MM.1S (cell line): ENCODE results near the gene FPR3.

Experiments used
- DNase-seq: peaks from one replicate; pipeline ENCODE4 v3.0.0-alpha.2; 2015
- H2AFZ ChIP-seq: fragments of 300-600 bp; sonication (generic); 2 replicates; pipeline ENCODE4 v1.6.0; 2016; ENCODE audit warnings: antibody characterized with exemption, low read length
- H3F3A ChIP-seq: fragments of 300-600 bp; sonication (generic); 2 replicates; pipeline ENCODE4 v1.6.1; 2016; ENCODE audit warnings: mild to moderate bottlenecking, antibody characterized with exemption, low read length, moderate library complexity, mixed read lengths; ENCODE audit not compliant: insufficient read depth
- H3K27ac ChIP-seq: fragments of 300-600 bp; sonication (generic); 2 replicates; pipeline ENCODE4 v1.5.1; 2016; ENCODE audit warnings: mild to moderate bottlenecking, low read length
- H3K27me3 ChIP-seq: fragments of 300-600 bp; sonication (generic); replicated peaks from 2 replicates; pipeline ENCODE4 v1.6.0; 2016; ENCODE audit warnings: low read length; ENCODE audit not compliant: insufficient read depth
- H3K36me3 ChIP-seq: fragments of 300-600 bp; sonication (generic); replicated peaks from 2 replicates; pipeline ENCODE4 v1.6.1; 2016; ENCODE audit warnings: mild to moderate bottlenecking, low read length, mixed read lengths; ENCODE audit not compliant: insufficient read depth
- H3K4me1 ChIP-seq: fragments of 300-600 bp; sonication (generic); 2 replicates; pipeline ENCODE4 v1.6.1; 2016; ENCODE audit warnings: low read length, mixed read lengths
- H3K4me2 ChIP-seq: fragments of 300-600 bp; sonication (generic); 2 replicates; pipeline ENCODE4 v1.6.0; 2016; ENCODE audit warnings: low read depth, low read length
- H3K4me3 ChIP-seq: fragments of 300-600 bp; sonication (generic); 2 replicates; pipeline ENCODE4 v1.5.1; 2016; ENCODE audit warnings: low read length, mixed read lengths
- H3K79me2 ChIP-seq: fragments of 300-600 bp; sonication (generic); 2 replicates; pipeline ENCODE4 v1.6.1; 2016; ENCODE audit warnings: mixed run types, low read length, mixed read lengths
- H3K9ac ChIP-seq: fragments of 300-600 bp; sonication (generic); 2 replicates; pipeline ENCODE4 v1.6.1; 2016; ENCODE audit warnings: low read length, mixed read lengths
- H3K9me2 ChIP-seq: fragments of 300-600 bp; sonication (generic); replicated peaks from 2 replicates; pipeline ENCODE4 v1.6.1; 2016; ENCODE audit warnings: mild to moderate bottlenecking, low read length, mixed read lengths; ENCODE audit not compliant: insufficient read depth
- H3K9me3 ChIP-seq: fragments of 300-600 bp; sonication (generic); replicated peaks from 2 replicates; pipeline ENCODE4 v1.6.1; 2016; ENCODE audit warnings: mild to moderate bottlenecking, low read length, mixed read lengths; ENCODE audit not compliant: insufficient read depth
- H4K20me1 ChIP-seq: fragments of 300-600 bp; sonication (generic); 2 replicates; pipeline ENCODE4 v1.6.1; 2016; ENCODE audit warnings: mild to moderate bottlenecking, low read length, moderate library complexity, mixed read lengths; ENCODE audit not compliant: insufficient read depth
- EZH2 ChIP-seq: fragments of 300-600 bp; sonication (generic); optimal IDR thresholded peaks from 2 replicates; pipeline ENCODE3; 2017; ENCODE audit warnings: low read depth, mild to moderate bottlenecking, antibody characterized with exemption, low read length, mixed read lengths
- EZH2phosphoT487 ChIP-seq: fragments of 300-600 bp; sonication (generic); IDR thresholded peaks from 2 replicates; pipeline ENCODE4 v1.6.1; 2018; ENCODE audit warnings: antibody characterized with exemption, low read length
- TF ChIP-seq, protein P1 (sequence below): fragments of 300-600 bp; sonication (generic); IDR thresholded peaks from 2 replicates; pipeline ENCODE4 v1.5.1; 2016; ENCODE audit warnings: antibody characterized with exemption, low read length, mixed read lengths

The FPR3 gene

DNA sequence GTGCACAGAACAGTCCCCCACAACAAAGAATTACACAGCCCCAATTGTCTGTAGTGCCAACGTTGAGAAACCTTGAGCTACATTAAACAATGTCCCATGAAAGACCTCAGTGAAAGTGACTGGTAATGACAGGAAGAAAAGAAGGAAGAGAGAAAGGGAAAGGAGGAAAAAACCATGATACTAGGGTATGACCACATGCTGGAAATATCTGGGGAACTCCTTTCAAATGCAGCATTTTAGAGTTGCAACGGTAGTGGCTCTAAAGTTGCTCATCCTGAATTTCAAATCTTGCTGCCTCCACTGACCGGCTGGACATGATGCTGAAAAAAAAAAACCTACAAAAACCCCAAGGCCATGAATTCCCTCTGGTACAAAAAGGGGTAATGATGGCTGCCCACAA lies 26.5 kb downstream of the FPR3 start:
- Histone ChIP-seq H3K9ac (no peak overlapping the region), H3K36me3 (no peaks in the 10 kb centered on the region), H3K27me3 (no peaks in the 10 kb centered on the region), H3K4me2 (no peak overlapping the region), H3K9me2 (no peaks in the 10 kb centered on the region), H3K4me1 (no peaks in the 10 kb centered on the region), H2AFZ (no peak overlapping the region), H3K4me3 (no peak overlapping the region), H4K20me1 (no peaks in the 10 kb centered on the region), H3F3A (no peaks in the 10 kb centered on the region), H3K79me2 (no peaks in the 10 kb centered on the region), H3K9me3 (no peaks in the 10 kb centered on the region; the same call in 1 of the 2 replicates), H3K27ac (no peak overlapping the region)
- no peak for DNase-seq
- TF ChIP-seq EZH2 = no peak

DNA sequence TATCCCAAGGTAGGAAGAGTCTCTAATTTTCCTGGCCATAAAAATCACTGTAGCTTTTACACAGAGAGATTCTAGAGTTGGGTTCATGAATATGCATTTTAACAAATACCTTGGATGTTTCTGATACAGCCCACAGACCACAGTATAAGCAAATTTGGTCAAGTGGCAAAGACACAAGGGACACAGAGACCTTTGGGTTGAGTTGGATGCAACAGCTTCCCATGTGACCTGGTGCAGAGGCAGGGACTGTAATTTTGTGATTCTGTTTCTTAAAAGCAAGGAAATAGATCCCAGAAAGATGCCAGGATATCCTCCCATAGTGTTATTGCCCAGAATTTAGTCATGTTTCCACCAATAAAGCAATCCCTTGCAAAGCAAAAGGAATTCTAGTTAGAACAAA lies 27.0 kb downstream of the FPR3 start:
- no peak for DNase-seq
- Histone ChIP-seq H3K27ac (no peak overlapping the region), H3K9me3 (no peaks in the 10 kb centered on the region; the same call in 1 of the 2 replicates), H3K4me2 (no peak overlapping the region), H4K20me1 (no peaks in the 10 kb centered on the region), H3K36me3 (no peaks in the 10 kb centered on the region), H3K4me1 (no peaks in the 10 kb centered on the region), H3K79me2 (no peaks in the 10 kb centered on the region), H3F3A (no peaks in the 10 kb centered on the region), H3K27me3 (no peaks in the 10 kb centered on the region), H3K9me2 (no peaks in the 10 kb centered on the region), H2AFZ (no peak overlapping the region), H3K4me3 (no peak overlapping the region), H3K9ac (no peak overlapping the region)
- TF ChIP-seq, protein P1, sequence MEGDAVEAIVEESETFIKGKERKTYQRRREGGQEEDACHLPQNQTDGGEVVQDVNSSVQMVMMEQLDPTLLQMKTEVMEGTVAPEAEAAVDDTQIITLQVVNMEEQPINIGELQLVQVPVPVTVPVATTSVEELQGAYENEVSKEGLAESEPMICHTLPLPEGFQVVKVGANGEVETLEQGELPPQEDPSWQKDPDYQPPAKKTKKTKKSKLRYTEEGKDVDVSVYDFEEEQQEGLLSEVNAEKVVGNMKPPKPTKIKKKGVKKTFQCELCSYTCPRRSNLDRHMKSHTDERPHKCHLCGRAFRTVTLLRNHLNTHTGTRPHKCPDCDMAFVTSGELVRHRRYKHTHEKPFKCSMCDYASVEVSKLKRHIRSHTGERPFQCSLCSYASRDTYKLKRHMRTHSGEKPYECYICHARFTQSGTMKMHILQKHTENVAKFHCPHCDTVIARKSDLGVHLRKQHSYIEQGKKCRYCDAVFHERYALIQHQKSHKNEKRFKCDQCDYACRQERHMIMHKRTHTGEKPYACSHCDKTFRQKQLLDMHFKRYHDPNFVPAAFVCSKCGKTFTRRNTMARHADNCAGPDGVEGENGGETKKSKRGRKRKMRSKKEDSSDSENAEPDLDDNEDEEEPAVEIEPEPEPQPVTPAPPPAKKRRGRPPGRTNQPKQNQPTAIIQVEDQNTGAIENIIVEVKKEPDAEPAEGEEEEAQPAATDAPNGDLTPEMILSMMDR = no peak
- TF ChIP-seq EZH2 = no peak
- no peak for TF ChIP-seq EZH2phosphoT487

DNA sequence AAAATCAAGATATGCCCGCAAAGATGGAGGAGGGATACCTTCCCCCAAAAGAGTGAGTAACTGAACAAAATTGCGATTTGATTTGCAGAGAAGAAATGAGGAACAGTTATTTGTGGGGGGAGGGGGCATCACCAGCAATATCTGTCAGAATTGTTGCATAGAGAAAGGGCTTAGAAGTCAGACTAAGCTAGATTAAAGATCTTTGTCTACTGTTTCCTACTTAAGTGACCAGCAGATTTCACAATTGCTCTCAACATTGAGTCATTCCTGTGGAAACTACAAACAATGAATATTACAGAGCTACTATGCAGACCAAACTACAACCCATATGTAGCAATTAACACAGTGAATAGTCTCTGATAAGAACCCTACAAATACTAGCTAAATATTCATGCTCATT lies 27.4 kb downstream of the FPR3 start:
- H3K9me3 ChIP-seq = no peaks in the 10 kb centered on the region; the same call in 1 of the 2 replicates

DNA sequence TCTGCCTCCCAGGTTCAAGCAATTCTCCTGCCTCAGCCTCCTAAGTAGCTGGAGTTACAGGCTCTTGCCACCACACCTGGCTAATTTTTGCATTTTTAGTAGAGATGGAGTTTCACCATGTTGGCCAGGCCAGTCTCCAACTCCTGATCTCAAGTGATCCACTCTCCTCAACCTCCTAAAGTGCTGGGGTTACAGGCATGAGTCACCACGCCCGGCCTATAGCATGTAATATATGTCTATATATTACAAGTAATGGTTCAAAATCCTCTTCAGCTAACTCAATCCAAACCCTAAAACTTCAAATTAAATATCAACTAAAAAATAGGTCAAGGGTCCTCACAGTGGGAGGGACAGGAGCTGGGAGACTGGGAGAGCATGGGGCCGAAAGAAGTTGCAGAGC lies 28.0 kb downstream of the FPR3 start:
- Histone ChIP-seq H3K4me1 (no peaks in the 10 kb centered on the region), H3K9ac (no peak overlapping the region), H3K9me3 (no peaks in the 10 kb centered on the region; the same call in 1 of the 2 replicates), H3F3A (no peaks in the 10 kb centered on the region), H2AFZ (no peak overlapping the region), H3K4me2 (no peak overlapping the region), H3K36me3 (no peaks in the 10 kb centered on the region), H3K9me2 (no peaks in the 10 kb centered on the region), H3K79me2 (no peaks in the 10 kb centered on the region), H4K20me1 (no peaks in the 10 kb centered on the region), H3K4me3 (no peak overlapping the region), H3K27ac (no peak overlapping the region), H3K27me3 (no peaks in the 10 kb centered on the region)
- TF ChIP-seq EZH2 = no peak
- TF ChIP-seq, protein P1 = no peak
- TF ChIP-seq EZH2phosphoT487 = no peak
- no peak for DNase-seq

More for the DNA sequence above, 27.4 kb downstream of the FPR3 start:
- Histone ChIP-seq H3K4me2 (no peak overlapping the region), H3K79me2 (no peaks in the 10 kb centered on the region), H3K9me2 (no peaks in the 10 kb centered on the region), H3K27me3 (no peaks in the 10 kb centered on the region), H3K9ac (no peak overlapping the region), H3F3A (no peaks in the 10 kb centered on the region), H3K27ac (no peak overlapping the region), H3K36me3 (no peaks in the 10 kb centered on the region), H4K20me1 (no peaks in the 10 kb centered on the region), H3K4me3 (no peak overlapping the region), H2AFZ (no peak overlapping the region), H3K4me1 (no peaks in the 10 kb centered on the region)
- TF ChIP-seq EZH2phosphoT487 (no peak), EZH2 (no peak)
- TF ChIP-seq, protein P1 = no peak
- no peak for DNase-seq
